Urinary bladder (tissue), 4 donors: ENCODE results near the gene HSD3B7. TPM values are rescaled to one million over a fixed set of nuclear protein-coding genes. Genes with fewer than 3 reads are reported as not detected.

Experiments
- DNase-seq: peaks from one replicate; pipeline ENCODE4 v3.0.0-alpha.2; 2015; ENCODE audit errors: extremely low spot score
- H3K27ac ChIP-seq: one replicate; pipeline ENCODE4 v1.5.1; 2013; ENCODE audit warnings: low read depth, mild to moderate bottlenecking, moderate library complexity
- H3K36me3 ChIP-seq: one replicate; pipeline ENCODE4 v1.6.1; 2013; ENCODE audit warnings: mild to moderate bottlenecking, moderate library complexity; ENCODE audit not compliant: insufficient read depth
- H3K4me1 ChIP-seq: one replicate; pipeline ENCODE4 v1.6.1; 2013; ENCODE audit warnings: mild to moderate bottlenecking, moderate library complexity; ENCODE audit not compliant: insufficient read depth
- H3K4me3 ChIP-seq: one replicate; pipeline ENCODE4 v1.5.1; 2013; ENCODE audit warnings: low read depth, low read length
- WGBS: extraction: QIAGEN DNeasy Blood & Tissue Kit; methylation state at CpG from one replicate; pipeline ENCODE4 v1.1.7; 2013; 5-methylcytosine and 5-hydroxymethylcytosine counted together
- polyA plus RNA-seq: library from polyadenylated mRNA; stranded (reverse); fragments of 200-250 nt; gene quantifications from one replicate; pipeline ENCODE4 v1.2.3, GENCODE V29; 2013
- total RNA-seq: library from RNA; depleted of rRNA; stranded (reverse); fragments of >200 nt; gene quantifications from one replicate; pipeline ENCODE4 v1.2.3, GENCODE V29; 2014
- donor health status: healthy with polysubstance abuse.
- donor health status: healthy.

HSD3B7 gene
- total and polyA plus RNA-seq, 2 donors = 11.0 to 20.3 TPM

DNA sequence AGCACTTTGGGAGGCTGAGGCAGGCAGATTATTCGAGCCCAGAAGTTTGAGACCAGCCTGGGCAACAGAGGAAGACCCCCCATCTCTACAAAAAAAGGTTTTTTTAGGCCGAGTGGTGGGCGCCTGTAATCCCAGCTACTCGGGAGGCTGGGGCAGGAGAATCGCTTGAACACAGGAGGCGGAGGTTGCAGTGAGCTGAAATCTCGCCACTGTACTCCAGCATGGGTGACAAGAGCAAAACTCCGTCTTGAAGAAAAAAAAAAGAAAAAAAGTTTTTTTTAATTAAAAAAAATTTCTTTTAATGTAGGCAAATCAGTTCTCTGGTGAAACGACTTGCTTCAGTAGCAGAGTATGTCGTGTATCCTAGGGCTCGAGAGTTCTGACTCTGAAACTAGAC, 10.9 kb downstream of the HSD3B7 start:
- H3K27ac ChIP-seq = no peak overlapping the region
- DNase-seq = no peak
- no peaks in the 10 kb centered on the region for H3K4me1 ChIP-seq
- no peaks in the 10 kb centered on the region for H3K36me3 ChIP-seq
- H3K4me3 ChIP-seq = no peak overlapping the region
- 86% methylated on average over 11 of the region's 11 CpGs for WGBS

GRCh38 chr16:30996324-30996984, 11.4 kb downstream of the HSD3B7 start:
- Histone ChIP-seq H3K4me3 (peak overlapping the region; percentile 49), H3K36me3 (no peaks in the 10 kb centered on the region), H3K27ac (no peak overlapping the region), H3K4me1 (no peaks in the 10 kb centered on the region)
- WGBS = 29% methylated on average over 23 of the region's 23 CpGs
- DNase-seq = no peak

- Histone ChIP-seq H3K4me3 (peak overlapping the region; percentile 49), H3K4me1 (no peaks in the 10 kb centered on the region), H3K36me3 (no peaks in the 10 kb centered on the region), H3K27ac (no peak overlapping the region)
- no peak for DNase-seq
- 4% methylated on average over 60 of the region's 60 CpGs for WGBS
Observed at GRCh38 chr16:30996985-30997724, 12.1 kb downstream of the HSD3B7 start.

GRCh38 chr16:30997725-30998711, 13.0 kb downstream of the HSD3B7 start:
- Histone ChIP-seq H3K36me3 (no peaks in the 10 kb centered on the region), H3K27ac (no peak overlapping the region), H3K4me1 (no peaks in the 10 kb centered on the region), H3K4me3 (peak overlapping the region; percentile 49)
- no peak for DNase-seq
- 65% methylated on average over 21 of the region's 21 CpGs for WGBS

DNA sequence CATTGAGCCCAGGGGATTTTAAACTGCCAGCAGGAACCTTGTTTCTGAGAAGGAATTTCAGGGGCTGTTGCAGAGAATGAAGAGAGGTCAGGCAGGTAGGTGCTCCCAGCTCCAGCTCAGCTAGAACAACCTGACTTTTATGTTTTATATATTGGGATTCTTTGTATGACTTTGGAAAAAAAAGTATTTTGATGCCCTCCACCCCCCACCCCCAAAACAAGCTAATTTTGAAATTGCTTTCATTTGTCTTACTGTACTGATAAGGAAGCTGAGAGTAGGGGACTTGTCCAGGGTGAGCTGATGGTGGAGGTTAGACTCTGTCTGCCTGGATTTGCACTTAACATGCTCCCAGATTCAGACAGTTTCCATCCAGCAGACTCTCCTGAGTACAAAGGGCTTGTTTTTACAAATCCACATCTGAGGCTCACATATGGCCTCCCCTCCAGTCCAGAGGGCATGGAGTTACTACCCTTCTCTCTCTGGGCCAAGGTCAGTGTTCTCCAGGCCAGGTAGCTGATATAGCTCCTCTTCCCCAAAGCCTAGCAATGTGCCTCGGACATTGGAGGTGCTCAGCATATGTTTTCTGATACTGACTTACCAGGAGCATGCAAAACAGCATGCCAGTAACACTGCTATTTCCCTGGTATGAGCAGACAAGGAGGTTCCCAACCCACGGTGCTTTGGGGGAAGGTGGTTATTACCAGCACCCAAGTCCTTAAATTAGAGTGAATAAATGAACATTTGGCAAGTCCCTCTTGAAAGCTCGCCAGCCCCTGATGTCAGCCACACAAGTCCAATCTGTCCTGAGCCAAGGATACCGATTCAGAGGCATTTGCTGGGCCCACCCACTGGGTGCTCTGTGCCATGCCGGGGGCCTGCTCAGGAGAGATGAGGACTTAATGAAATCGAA, 14.1 kb downstream of the HSD3B7 start:
- no peak for DNase-seq
- Histone ChIP-seq H3K27ac (no peak overlapping the region), H3K4me1 (no peaks in the 10 kb centered on the region), H3K4me3 (no peak overlapping the region), H3K36me3 (no peaks in the 10 kb centered on the region)
- WGBS = 72% methylated on average over 6 of the region's 6 CpGs

DNA sequence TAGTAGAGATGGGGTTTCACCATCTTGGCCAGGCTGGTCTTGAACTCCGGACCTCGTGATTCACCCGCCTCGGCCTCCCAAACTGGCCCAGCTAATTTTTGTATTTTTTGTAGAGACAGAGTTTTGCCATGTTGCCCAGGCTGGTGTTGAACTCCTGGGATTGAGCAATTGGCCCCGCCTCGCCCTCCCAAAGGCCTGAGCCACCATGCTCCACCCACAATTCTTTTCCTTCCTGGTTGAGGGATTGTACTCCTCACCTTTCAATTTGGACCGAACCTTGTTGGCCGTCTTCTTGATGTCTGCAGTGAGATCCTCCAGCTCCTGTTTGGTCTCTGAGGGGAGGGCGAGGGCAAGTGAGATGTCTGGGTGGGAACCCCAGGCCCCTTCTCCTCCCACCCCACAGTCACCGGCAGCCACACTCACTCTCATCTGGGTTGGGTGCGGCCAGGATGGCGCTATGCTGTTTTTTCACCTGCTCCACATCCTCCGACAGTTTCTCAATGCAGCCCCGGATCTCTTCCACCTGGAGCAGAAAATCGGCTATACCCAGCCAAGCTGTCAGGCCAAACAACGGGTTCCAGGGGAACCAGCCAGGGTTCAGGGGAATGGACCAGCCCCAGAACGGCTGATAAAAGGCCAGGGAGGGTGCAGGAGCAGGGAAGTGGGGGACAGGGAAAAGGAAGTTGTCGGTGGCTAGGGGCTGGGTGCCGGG, 15.8 kb downstream of the HSD3B7 start:
- 90% methylated on average over 19 of the region's 19 CpGs for WGBS
- no peak overlapping the region for H3K4me3 ChIP-seq
- DNase-seq = no peak

GRCh38 chr16:31001507-31002249, 16.7 kb downstream of the HSD3B7 start:
- H3K4me1 ChIP-seq = no peaks in the 10 kb centered on the region
- 65% methylated on average over 16 of the region's 16 CpGs for WGBS
- no peaks in the 10 kb centered on the region for H3K36me3 ChIP-seq
- H3K4me3 ChIP-seq = no peak overlapping the region
- no peak overlapping the region for H3K27ac ChIP-seq
- DNase-seq = no peak

More for the DNA sequence above, 15.8 kb downstream of the HSD3B7 start:
- H3K4me1 ChIP-seq = no peaks in the 10 kb centered on the region
- H3K27ac ChIP-seq = no peak overlapping the region
- no peaks in the 10 kb centered on the region for H3K36me3 ChIP-seq

DNA sequence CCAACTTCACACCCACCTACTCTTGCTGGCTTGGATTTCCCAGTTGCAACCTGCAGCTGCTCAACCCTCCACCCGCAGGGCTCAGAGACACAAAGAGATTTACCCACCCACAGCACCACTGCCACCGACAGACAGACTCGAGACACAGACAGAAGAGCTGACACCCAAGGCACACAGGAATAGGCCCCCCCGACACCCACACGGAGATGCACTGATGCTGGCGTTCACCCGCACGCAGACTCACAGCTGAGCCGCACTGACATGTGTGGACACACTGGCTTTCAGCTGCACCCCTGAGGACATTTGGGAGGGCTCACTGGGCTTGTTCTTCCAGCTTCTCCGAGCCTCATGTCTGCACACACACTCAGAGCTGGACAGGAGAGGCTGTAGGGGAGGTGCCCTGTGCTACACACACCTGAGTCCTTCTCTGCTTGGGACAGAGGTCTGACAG, 17.3 kb downstream of the HSD3B7 start:
- no peak overlapping the region for H3K27ac ChIP-seq
- no peaks in the 10 kb centered on the region for H3K4me1 ChIP-seq
- H3K36me3 ChIP-seq = no peaks in the 10 kb centered on the region
- WGBS = 68% methylated on average over 10 of the region's 10 CpGs
- DNase-seq = no peak
- H3K4me3 ChIP-seq = no peak overlapping the region

- H3K27ac ChIP-seq = no peak overlapping the region
- no peak overlapping the region for H3K4me3 ChIP-seq
- WGBS = 75% methylated on average over 9 of the region's 9 CpGs
- H3K4me1 ChIP-seq = no peaks in the 10 kb centered on the region
- DNase-seq = no peak
- no peaks in the 10 kb centered on the region for H3K36me3 ChIP-seq
Observed at GRCh38 chr16:31002862-31003341, 17.9 kb downstream of the HSD3B7 start.

- WGBS = 83% methylated on average over 6 of the region's 6 CpGs
- no peak for DNase-seq
- no peaks in the 10 kb centered on the region for H3K36me3 ChIP-seq
- no peaks in the 10 kb centered on the region for H3K4me1 ChIP-seq
- H3K27ac ChIP-seq = no peak overlapping the region
- H3K4me3 ChIP-seq = no peak overlapping the region
Observed at GRCh38 chr16:31003744-31004143, 18.7 kb downstream of the HSD3B7 start.

DNA sequence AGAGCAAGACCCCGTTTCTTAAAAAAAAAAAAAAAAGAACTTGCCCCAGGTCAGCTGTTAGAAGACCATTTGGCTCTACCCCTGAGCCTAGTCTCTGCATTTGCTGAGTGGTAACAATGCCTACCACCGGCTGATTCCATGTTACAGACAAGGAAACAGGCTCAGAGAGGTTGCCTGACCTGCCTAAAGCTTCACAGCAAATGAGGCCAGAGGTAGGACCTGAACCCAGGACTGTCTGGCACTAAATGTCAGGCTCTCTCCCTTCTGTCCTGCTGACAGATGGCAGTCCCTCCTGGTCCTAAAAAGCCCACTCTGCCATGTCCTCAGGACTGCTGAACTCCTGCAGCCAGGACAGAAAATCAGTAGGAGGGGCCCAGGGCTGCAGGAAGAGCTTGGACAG, 19.7 kb downstream of the HSD3B7 start:
- H3K4me1 ChIP-seq = no peaks in the 10 kb centered on the region
- no peak overlapping the region for H3K4me3 ChIP-seq
- no peak overlapping the region for H3K27ac ChIP-seq
- H3K36me3 ChIP-seq = no peaks in the 10 kb centered on the region
- 82% methylated on average over 2 of the region's 2 CpGs for WGBS
- no peak for DNase-seq
